ENCODE data around the gene NFIA.

Gene NFIA

GRCh38 chr1:61315011-61315410 lies 232.7 kb downstream of the NFIA start:
- no peak for DNase-seq

GRCh38 chr1:61316493-61316892 lies 234.1 kb downstream of the NFIA start:
- no peak for DNase-seq

GRCh38 chr1:61318319-61319125 lies 236.2 kb downstream of the NFIA start:
- peak; percentile 49 for DNase-seq

- DNase-seq = no peak
Measured at GRCh38 chr1:61320575-61320974, 238.2 kb downstream of the NFIA start.

- peak in 1 of 2 experiments; percentile 33 for DNase-seq
Measured at GRCh38 chr1:61322008-61322744, 239.8 kb downstream of the NFIA start.

GRCh38 chr1:61322769-61323168 lies 240.4 kb downstream of the NFIA start:
- DNase-seq = peak; percentile 64 to 74

- no peak for DNase-seq
Measured at GRCh38 chr1:61323681-61324328, 241.4 kb downstream of the NFIA start.

- DNase-seq = no peak
Measured at GRCh38 chr1:61326713-61327112, 244.4 kb downstream of the NFIA start.

- no peak for DNase-seq
Measured at GRCh38 chr1:61327436-61327835, 245.1 kb downstream of the NFIA start.

GRCh38 chr1:61329556-61329955 lies 247.2 kb downstream of the NFIA start:
- no peak for DNase-seq

- DNase-seq = no peak
Measured at GRCh38 chr1:61330018-61330417, 247.7 kb downstream of the NFIA start.

- DNase-seq = no peak
Measured at GRCh38 chr1:61330571-61330970, 248.2 kb downstream of the NFIA start.

GRCh38 chr1:61332196-61332753 lies 249.9 kb downstream of the NFIA start:
- no peak for DNase-seq

GRCh38 chr1:61332796-61333195 lies 250.4 kb downstream of the NFIA start:
- no peak for DNase-seq

GRCh38 chr1:61334718-61335589 lies 252.6 kb downstream of the NFIA start:
- DNase-seq = no peak

- peak; percentile 10 to 28 for DNase-seq
Measured at GRCh38 chr1:61337037-61337436, 254.7 kb downstream of the NFIA start.

- DNase-seq = no peak
Measured at GRCh38 chr1:61337441-61337951, 255.1 kb downstream of the NFIA start.

GRCh38 chr1:61337981-61338848 lies 255.9 kb downstream of the NFIA start:
- DNase-seq = peak; percentile 84 to 87

GRCh38 chr1:61338899-61339298 lies 256.5 kb downstream of the NFIA start:
- no peak for DNase-seq

GRCh38 chr1:61341426-61341825 lies 259.1 kb downstream of the NFIA start:
- DNase-seq = no peak

Data from SHP77 (cell line).